Heart left ventricle (tissue), 13 donors: ENCODE measurements around the gene POLR2J.
"Not testable (repeated sequence)": the region's sequence is repeated elsewhere in the genome, so short reads cannot be mapped to it uniquely, and the experiment has no call there.

ENCODE experiments used
- POLR2A ChIP-seq, 2 donors: fragments of 450-650 bp; IDR thresholded peaks; one replicate each; pipeline ENCODE4 v1.6.1; 2017; ENCODE audit warnings: antibody characterized with exemption in 2 of 2, mild to moderate bottlenecking in 2 of 2, moderate library complexity in 2 of 2
- TF ChIP-seq, protein P1 (sequence below), 12 donors: fragments of 200-600 bp; sonication (generic) in 4 of 12; IDR thresholded peaks; one replicate each; pipeline versions ENCODE4 v1.5.0 to v1.8.0; 2018 to 2022; ENCODE audit warnings: antibody characterized with exemption in 12 of 12, mild to moderate bottlenecking in 5 of 12
- donor health status: ischemic (EF 13 %, LVEDD 7.1; RV severe dilation, severe dysfunction).
- donor health status: DM: no; HTN: yes; CAD: no.
- donor health status: DM: no; HTN: no; CAD: no.
- donor health status: ischemic (EF 25% LVEDD 6.9; RV normal size, moderate dysfunction).
- donor health status: ischemic (EF 25% LVEDD 5.7; RV mildly dilated, moderate dysfunction).
- donor health status: ischemic (EF 35%, LVEDD 5.7; RV mildly dilated, moderate dysfunction).
- donor health status: nonischemic (EF 11% LVEDD 7.7; RV severe dilation, severe dysfunction).
- donor health status: DM: yes; HTN: yes; CAD: no.
- donor health status: PGD.
- donor health status: ischemic (EF 29% LVEDD 5.4; RV normal size, mild dysfunction).
- donor health status: nonischemic (EF 23%, LVEDD 6.1; RV moderate dilation, normal function).

DNA sequence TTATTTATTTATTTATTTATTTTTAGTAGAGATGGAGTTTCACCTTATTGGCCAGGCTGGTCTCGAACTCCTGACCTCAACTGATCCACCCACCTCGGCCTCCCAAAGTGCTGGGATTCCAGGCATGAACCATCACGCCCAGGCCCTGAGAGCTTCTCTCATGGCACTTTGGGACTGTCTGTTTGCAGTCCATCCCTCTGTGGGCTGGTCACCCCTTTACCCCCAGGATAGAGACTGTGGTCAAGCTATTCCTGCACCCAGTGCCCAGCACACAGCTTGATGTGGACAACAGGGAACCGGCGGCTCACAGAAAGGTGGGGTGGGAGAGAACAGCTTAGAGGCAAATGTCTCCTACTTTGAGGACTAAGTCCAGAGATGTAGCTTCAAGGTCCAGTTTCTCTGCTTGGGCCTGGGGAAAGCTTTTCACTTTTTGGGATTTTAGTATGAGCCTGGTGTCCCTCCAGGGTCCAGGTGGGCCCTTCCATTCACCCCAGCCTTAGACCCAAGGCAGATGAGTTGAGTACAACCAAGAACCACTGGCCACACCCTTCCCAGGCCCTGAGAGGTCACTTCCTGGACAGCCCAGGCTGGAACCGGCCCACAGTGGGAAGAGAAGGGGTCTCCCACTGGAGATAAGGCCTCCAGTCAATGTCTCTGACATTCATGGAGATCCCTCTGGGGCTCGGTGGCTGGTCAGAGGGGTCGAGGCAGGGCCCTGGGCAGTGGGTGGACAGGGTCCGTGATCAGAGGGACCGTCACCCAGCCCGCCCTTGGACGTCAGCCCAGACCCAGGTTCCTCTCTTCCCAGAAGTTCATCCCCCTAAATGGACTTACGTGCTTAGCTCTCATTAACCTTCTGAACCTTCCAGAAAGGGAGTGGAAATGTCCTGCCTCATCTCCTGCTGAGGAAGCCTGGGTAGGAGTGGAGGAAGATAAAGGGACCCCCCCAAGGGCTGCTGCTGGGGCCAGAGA is 49.4 kb upstream of the POLR2J start:
- TF ChIP-seq, protein P1, sequence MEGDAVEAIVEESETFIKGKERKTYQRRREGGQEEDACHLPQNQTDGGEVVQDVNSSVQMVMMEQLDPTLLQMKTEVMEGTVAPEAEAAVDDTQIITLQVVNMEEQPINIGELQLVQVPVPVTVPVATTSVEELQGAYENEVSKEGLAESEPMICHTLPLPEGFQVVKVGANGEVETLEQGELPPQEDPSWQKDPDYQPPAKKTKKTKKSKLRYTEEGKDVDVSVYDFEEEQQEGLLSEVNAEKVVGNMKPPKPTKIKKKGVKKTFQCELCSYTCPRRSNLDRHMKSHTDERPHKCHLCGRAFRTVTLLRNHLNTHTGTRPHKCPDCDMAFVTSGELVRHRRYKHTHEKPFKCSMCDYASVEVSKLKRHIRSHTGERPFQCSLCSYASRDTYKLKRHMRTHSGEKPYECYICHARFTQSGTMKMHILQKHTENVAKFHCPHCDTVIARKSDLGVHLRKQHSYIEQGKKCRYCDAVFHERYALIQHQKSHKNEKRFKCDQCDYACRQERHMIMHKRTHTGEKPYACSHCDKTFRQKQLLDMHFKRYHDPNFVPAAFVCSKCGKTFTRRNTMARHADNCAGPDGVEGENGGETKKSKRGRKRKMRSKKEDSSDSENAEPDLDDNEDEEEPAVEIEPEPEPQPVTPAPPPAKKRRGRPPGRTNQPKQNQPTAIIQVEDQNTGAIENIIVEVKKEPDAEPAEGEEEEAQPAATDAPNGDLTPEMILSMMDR (IDR thresholded peaks at IDR 0.05): not testable (repeated sequence)
- not testable (repeated sequence) for TF ChIP-seq POLR2A (IDR thresholded peaks at IDR 0.05)
